ENCODE measurements around the gene RBX1.
A peak's percentile ranks its signal among the peaks of the same experiment; 100 is the strongest.

Gene RBX1

DNA sequence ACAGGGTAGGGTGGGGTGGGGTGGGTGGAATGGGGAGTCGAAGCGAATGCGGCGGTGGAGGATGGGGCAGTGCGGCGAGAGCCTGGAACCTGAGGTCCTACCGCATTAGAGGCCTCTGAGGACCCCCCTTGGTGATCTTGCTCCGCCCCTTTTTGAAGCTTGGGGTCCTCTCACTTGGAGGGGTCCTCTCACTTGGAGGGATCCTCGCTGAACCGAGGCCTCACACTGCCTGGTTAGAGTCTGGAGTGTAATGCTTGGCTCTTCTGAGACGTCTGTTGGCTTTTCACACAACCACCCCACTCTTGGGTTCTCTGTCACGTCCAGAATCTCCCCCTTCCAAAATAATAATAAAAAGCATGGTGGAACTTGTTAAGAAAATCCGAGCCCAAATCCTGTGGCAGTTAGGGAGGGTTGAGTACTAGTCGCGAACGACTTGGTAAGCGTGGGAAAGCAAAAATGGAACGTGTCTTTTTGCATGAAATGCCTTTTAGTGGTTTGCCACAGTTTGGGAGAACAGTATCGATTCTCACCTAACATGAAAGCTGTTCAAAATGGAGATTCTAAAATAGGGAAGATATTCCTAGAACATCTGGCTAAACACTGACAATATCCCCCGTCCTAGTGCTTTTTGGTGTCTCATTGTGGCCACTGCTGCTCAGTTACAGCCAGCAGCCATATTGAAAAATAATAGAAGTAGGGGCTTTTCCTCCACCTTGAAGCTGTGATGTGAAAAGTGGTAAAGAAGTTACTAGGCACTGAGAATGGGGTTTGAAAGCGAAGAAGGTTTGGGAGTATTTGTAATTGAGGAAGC, 822 bp downstream of the RBX1 start:
- no peaks in the 10 kb centered on the region for H3K27me3 ChIP-seq (replicated peaks)
- peaks cover 5% of the 10 kb centered on the region for H3K36me3 ChIP-seq (replicated peaks)
- in situ Hi-C loops (cut with HindIII; ENCODE audit: low pct_ligation_motif_present, low sequenced_read_pairs), result no loop called here
- H3K27ac ChIP-seq, result peak overlapping the region; percentile 98
- DNase-seq, result no peak
- H3K4me3 ChIP-seq (ENCODE audit: low read depth, low read length), result peak overlapping the region; percentile 96
- TF ChIP-seq, protein P1, sequence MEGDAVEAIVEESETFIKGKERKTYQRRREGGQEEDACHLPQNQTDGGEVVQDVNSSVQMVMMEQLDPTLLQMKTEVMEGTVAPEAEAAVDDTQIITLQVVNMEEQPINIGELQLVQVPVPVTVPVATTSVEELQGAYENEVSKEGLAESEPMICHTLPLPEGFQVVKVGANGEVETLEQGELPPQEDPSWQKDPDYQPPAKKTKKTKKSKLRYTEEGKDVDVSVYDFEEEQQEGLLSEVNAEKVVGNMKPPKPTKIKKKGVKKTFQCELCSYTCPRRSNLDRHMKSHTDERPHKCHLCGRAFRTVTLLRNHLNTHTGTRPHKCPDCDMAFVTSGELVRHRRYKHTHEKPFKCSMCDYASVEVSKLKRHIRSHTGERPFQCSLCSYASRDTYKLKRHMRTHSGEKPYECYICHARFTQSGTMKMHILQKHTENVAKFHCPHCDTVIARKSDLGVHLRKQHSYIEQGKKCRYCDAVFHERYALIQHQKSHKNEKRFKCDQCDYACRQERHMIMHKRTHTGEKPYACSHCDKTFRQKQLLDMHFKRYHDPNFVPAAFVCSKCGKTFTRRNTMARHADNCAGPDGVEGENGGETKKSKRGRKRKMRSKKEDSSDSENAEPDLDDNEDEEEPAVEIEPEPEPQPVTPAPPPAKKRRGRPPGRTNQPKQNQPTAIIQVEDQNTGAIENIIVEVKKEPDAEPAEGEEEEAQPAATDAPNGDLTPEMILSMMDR (IDR thresholded peaks at IDR 0.05; ENCODE audit: low read depth, low read length, missing control alignments), result no peak

GRCh38 chr22:40953471-40953870, 2.3 kb downstream of the RBX1 start:
- Histone ChIP-seq H3K27ac (no peak overlapping the region), H3K4me3 (ENCODE audit: low read depth, low read length) (no peak overlapping the region), H3K27me3 (replicated peaks) (no peaks in the 10 kb centered on the region), H3K36me3 (replicated peaks) (peaks cover 5% of the 10 kb centered on the region)
- no peak for DNase-seq
- TF ChIP-seq, protein P1 (IDR thresholded peaks at IDR 0.05; ENCODE audit: low read depth, low read length, missing control alignments), result no peak
- in situ Hi-C loops (cut with HindIII; ENCODE audit: low pct_ligation_motif_present, low sequenced_read_pairs), result no loop called here

DNA sequence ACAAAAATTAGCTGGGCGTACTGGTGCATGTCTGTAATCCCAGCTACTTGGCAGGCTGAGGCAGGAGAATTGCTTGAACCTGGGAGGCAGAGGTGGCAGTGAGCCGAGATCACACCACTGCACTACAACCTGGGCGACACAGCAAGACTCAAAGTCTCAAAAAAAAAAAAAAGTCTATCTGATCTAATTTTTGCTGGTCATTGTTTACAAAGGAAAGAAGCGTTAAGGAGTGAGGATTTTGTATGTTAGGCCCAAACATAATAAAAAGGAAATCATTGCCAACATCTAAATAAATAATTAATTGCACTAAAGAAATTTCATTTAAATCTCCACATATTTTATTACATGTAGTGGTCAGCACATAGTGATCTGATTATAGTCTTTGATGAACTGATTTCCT, 2.9 kb downstream of the RBX1 start:
- DNase-seq, result no peak
- TF ChIP-seq, protein P1 (IDR thresholded peaks at IDR 0.05; ENCODE audit: low read depth, low read length, missing control alignments), result no peak
- Histone ChIP-seq H3K27me3 (replicated peaks) (no peaks in the 10 kb centered on the region), H3K4me3 (ENCODE audit: low read depth, low read length) (no peak overlapping the region), H3K27ac (no peak overlapping the region), H3K36me3 (replicated peaks) (peaks cover 8% of the 10 kb centered on the region)
- in situ Hi-C loops (cut with HindIII; ENCODE audit: low pct_ligation_motif_present, low sequenced_read_pairs), result no loop called here

GRCh38 chr22:40955571-40955970, 4.4 kb downstream of the RBX1 start:
- Histone ChIP-seq H3K36me3 (replicated peaks) (peaks cover 8% of the 10 kb centered on the region), H3K27ac (no peak overlapping the region), H3K4me3 (ENCODE audit: low read depth, low read length) (no peak overlapping the region), H3K27me3 (replicated peaks) (no peaks in the 10 kb centered on the region)
- DNase-seq, result no peak
- in situ Hi-C loops (cut with HindIII; ENCODE audit: low pct_ligation_motif_present, low sequenced_read_pairs), result no loop called here
- TF ChIP-seq, protein P1 (IDR thresholded peaks at IDR 0.05; ENCODE audit: low read depth, low read length, missing control alignments), result no peak

- TF ChIP-seq, protein P1 (IDR thresholded peaks at IDR 0.05; ENCODE audit: low read depth, low read length, missing control alignments), result no peak
- Histone ChIP-seq H3K27ac (no peak overlapping the region), H3K4me3 (ENCODE audit: low read depth, low read length) (no peak overlapping the region), H3K36me3 (replicated peaks) (peaks cover 8% of the 10 kb centered on the region), H3K27me3 (replicated peaks) (no peaks in the 10 kb centered on the region)
- DNase-seq, result no peak
- in situ Hi-C loops (cut with HindIII; ENCODE audit: low pct_ligation_motif_present, low sequenced_read_pairs), result no loop called here
Measured at GRCh38 chr22:40957601-40958000, 6.4 kb downstream of the RBX1 start.

- TF ChIP-seq, protein P1 (IDR thresholded peaks at IDR 0.05; ENCODE audit: low read depth, low read length, missing control alignments), result no peak
- Histone ChIP-seq H3K27me3 (replicated peaks) (no peaks in the 10 kb centered on the region), H3K36me3 (replicated peaks) (peaks cover 9% of the 10 kb centered on the region), H3K27ac (no peak overlapping the region), H3K4me3 (ENCODE audit: low read depth, low read length) (no peak overlapping the region)
- DNase-seq, result no peak
- in situ Hi-C loops (cut with HindIII; ENCODE audit: low pct_ligation_motif_present, low sequenced_read_pairs), result no loop called here
Measured at GRCh38 chr22:40958299-40958698, 7.1 kb downstream of the RBX1 start.
